Measurements from ENCODE around the gene RIMOC1. TPM values are rescaled to one million over a fixed set of nuclear protein-coding genes. Genes with fewer than 3 reads are reported as not detected.
"Not testable (repeated sequence)": the region's sequence is repeated elsewhere in the genome, so short reads cannot be mapped to it uniquely, and the experiment has no call there.

Gene RIMOC1
- total RNA-seq, 2 experiments from 2014 or later = 21.1 to 27.3 TPM

DNA sequence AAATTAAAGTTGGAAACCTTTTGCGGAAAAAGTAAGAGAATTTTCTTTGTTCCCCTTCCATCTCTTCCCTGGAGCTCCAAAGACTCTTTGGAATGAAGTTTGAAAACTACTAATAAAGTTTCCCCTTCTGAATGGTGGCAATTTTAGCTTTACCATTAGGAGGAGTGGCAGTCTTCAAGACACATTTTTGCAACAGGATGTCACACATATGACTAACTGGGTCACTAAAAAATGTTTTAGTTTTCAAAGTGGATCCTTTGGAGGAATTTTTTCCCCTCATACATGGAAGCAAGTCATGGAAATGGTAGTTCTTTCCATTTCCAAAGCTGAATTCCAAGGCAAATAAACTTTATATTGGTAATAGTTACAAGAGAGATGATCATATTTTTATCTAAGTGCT lies 36.5 kb downstream of the RIMOC1 start:
- ATAC-seq = no peak
- Mint-ChIP-seq H3K27me3 (no peaks in the 10 kb centered on the region), H3K4me1 (no peaks in the 10 kb centered on the region), H3K27ac (no peak overlapping the region), H3K4me3 (no peak overlapping the region), H3K36me3 (peaks cover 6% of the 10 kb centered on the region), H3K9me3 (ENCODE audit: low read depth) (no peaks in the 10 kb centered on the region)
- CTCF ChIA-PET = no interaction called here
- DNase-seq = no peak

GRCh38 chr5:41945332-41945955 lies 41.3 kb downstream of the RIMOC1 start:
- DNase-seq; H3K27ac Mint-ChIP-seq; ATAC-seq; H3K27me3 Mint-ChIP-seq; H3K9me3 Mint-ChIP-seq (ENCODE audit: low read depth); H3K36me3 Mint-ChIP-seq; H3K4me1 Mint-ChIP-seq; H3K4me3 Mint-ChIP-seq; CTCF ChIA-PET: not testable (repeated sequence)

- ATAC-seq = no peak
- peaks cover 13% of the 10 kb centered on the region for H3K27me3 Mint-ChIP-seq
- H3K4me1 Mint-ChIP-seq = peaks cover 2% of the 10 kb centered on the region
- H3K36me3 Mint-ChIP-seq = no peaks in the 10 kb centered on the region
- no peak for DNase-seq
- no peaks in the 10 kb centered on the region for H3K9me3 Mint-ChIP-seq (ENCODE audit: low read depth)
- no peak overlapping the region for H3K4me3 Mint-ChIP-seq
- no peak overlapping the region for H3K27ac Mint-ChIP-seq
- CTCF ChIA-PET = no interaction called here
These were observed 47.1 kb downstream of the RIMOC1 start for GRCh38 chr5:41951224-41951623.

Other genes starting within 250 kb of the RIMOC1 start
- gene OXCT1, start 33.9 kb upstream of the RIMOC1 start, total RNA-seq = 10 to 100 TPM; 74.9 to 81.8 TPM
- gene FBXO4, start 20.9 kb downstream of the RIMOC1 start, total RNA-seq = 10 to 100 TPM; 12.7 to 16.0 TPM